Smooth muscle cell (in vitro differentiated cells): ENCODE results near the gene EVX1. TPM values are rescaled to one million over a fixed set of nuclear protein-coding genes. Genes with fewer than 3 reads are reported as not detected.

Experiments used
- DNase-seq: peaks from one replicate; lab custom pipeline; 2025; ENCODE audit not compliant: unreplicated experiment; lab: John Stamatoyannopoulos, UW
- H2AFZ ChIP-seq: fragments of 200-600 bp; sonication (generic); 2 replicates; pipeline ENCODE4 v1.6.0; 2016; ENCODE audit warnings: antibody characterized with exemption, low read depth, mild to moderate bottlenecking
- H3F3A ChIP-seq: fragments of 200-600 bp; sonication (generic); 2 replicates; pipeline ENCODE4 v1.6.0; 2017; ENCODE audit warnings: antibody characterized with exemption, low read depth
- H3K27ac ChIP-seq: fragments of 200-600 bp; sonication (generic); 2 replicates; pipeline ENCODE4 v1.5.1; 2016; ENCODE audit warnings: low read depth, mild to moderate bottlenecking
- H3K27me3 ChIP-seq: fragments of 200-600 bp; sonication (generic); 2 replicates; pipeline ENCODE4 v1.6.1; 2016; ENCODE audit warnings: low read depth, mild to moderate bottlenecking
- H3K36me3 ChIP-seq: fragments of 200-600 bp; sonication (generic); 2 replicates; pipeline ENCODE4 v1.5.1; 2016; ENCODE audit warnings: low read depth
- H3K4me1 ChIP-seq: fragments of 200-600 bp; sonication (generic); 2 replicates; pipeline ENCODE4 v1.5.1; 2016; ENCODE audit warnings: low read depth
- H3K4me2 ChIP-seq: fragments of 200-600 bp; sonication (generic); 2 replicates; pipeline ENCODE4 v1.6.0; 2016; ENCODE audit warnings: mild to moderate bottlenecking
- H3K4me3 ChIP-seq: fragments of 200-600 bp; sonication (generic); 2 replicates; pipeline ENCODE4 v1.5.1; 2016; ENCODE audit warnings: mild to moderate bottlenecking
- H3K79me2 ChIP-seq: fragments of 200-600 bp; sonication (generic); 2 replicates; pipeline ENCODE4 v1.6.0; 2016; ENCODE audit warnings: low read depth, mild to moderate bottlenecking
- H3K9ac ChIP-seq: fragments of 200-600 bp; sonication (generic); 2 replicates; pipeline ENCODE4 v1.6.0; 2016; ENCODE audit warnings: low read depth
- H3K9me3 ChIP-seq: fragments of 200-600 bp; sonication (generic); replicated peaks from 2 replicates; pipeline ENCODE4 v1.5.1; 2016; ENCODE audit warnings: low read depth
- H4K20me1 ChIP-seq: fragments of 200-600 bp; sonication (generic); 2 replicates; pipeline ENCODE4 v1.6.0; 2016; ENCODE audit warnings: low read depth
- WGBS: methylation state at CpG from one replicate; pipeline ENCODE4 v1.1.7; 2016; ENCODE audit warnings: low lambda C conversion rate; 5-methylcytosine and 5-hydroxymethylcytosine counted together
- polyA plus RNA-seq: library from polyadenylated mRNA; unstranded; fragments of >200 nt; fragmentation: Nextera tagmentation; extraction: Ambion mirVana; gene quantifications from 2 replicates; pipeline ENCODE4 v1.2.1, GENCODE V29; 2016
- total RNA-seq: library from RNA; depleted of rRNA; stranded (reverse); fragments of >200 nt; gene quantifications from 2 replicates; pipeline ENCODE4 v1.2.3, GENCODE V29; 2014
- TF ChIP-seq, protein P1 (sequence below): fragments of 200-600 bp; sonication (generic); IDR thresholded peaks from 2 replicates; pipeline ENCODE4 v1.5.1; 2017; ENCODE audit warnings: borderline replicate concordance, mild to moderate bottlenecking, antibody characterized with exemption; ENCODE audit not compliant: insufficient read depth, poor library complexity, severe bottlenecking

The EVX1 gene
- total and polyA plus RNA-seq, 2 experiments from 2014 or later: 0.36 to 2.0 TPM

DNA sequence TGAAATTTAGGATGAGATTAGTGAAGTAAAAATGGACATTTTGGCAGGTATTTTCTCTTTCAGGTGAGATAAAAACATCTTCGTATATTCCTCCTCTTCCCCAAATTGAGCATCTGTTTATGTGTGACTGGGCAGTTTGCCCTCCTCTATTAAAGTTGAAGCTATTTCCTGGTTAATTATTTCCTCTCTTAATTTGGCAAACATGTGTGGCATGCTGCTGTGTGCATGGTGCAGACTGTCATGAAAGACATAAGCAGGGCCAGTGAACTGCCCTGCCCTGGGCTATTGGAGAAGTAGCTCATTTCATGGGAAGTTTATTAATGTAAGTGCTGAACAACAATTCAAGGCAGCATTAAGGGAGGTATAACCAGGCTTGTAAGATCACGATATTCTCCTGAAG is 52.6 kb downstream of the EVX1 start:
- no peak overlapping the region for H3K9ac ChIP-seq
- peaks cover 3% of the 10 kb centered on the region for H3F3A ChIP-seq
- TF ChIP-seq, protein P1, sequence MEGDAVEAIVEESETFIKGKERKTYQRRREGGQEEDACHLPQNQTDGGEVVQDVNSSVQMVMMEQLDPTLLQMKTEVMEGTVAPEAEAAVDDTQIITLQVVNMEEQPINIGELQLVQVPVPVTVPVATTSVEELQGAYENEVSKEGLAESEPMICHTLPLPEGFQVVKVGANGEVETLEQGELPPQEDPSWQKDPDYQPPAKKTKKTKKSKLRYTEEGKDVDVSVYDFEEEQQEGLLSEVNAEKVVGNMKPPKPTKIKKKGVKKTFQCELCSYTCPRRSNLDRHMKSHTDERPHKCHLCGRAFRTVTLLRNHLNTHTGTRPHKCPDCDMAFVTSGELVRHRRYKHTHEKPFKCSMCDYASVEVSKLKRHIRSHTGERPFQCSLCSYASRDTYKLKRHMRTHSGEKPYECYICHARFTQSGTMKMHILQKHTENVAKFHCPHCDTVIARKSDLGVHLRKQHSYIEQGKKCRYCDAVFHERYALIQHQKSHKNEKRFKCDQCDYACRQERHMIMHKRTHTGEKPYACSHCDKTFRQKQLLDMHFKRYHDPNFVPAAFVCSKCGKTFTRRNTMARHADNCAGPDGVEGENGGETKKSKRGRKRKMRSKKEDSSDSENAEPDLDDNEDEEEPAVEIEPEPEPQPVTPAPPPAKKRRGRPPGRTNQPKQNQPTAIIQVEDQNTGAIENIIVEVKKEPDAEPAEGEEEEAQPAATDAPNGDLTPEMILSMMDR: no peak
- H3K4me1 ChIP-seq: no peaks in the 10 kb centered on the region
- H2AFZ ChIP-seq: no peak overlapping the region
- no peak overlapping the region for H3K4me3 ChIP-seq
- H3K79me2 ChIP-seq: no peaks in the 10 kb centered on the region
- DNase-seq: no peak
- no peak overlapping the region for H3K27ac ChIP-seq
- no peaks in the 10 kb centered on the region for H3K27me3 ChIP-seq
- H4K20me1 ChIP-seq: no peaks in the 10 kb centered on the region
- no peaks in the 10 kb centered on the region for H3K9me3 ChIP-seq
- H3K4me2 ChIP-seq: no peak overlapping the region
- no peaks in the 10 kb centered on the region for H3K36me3 ChIP-seq
- WGBS: 91% methylated on average over 2 of the region's 2 CpGs

DNA sequence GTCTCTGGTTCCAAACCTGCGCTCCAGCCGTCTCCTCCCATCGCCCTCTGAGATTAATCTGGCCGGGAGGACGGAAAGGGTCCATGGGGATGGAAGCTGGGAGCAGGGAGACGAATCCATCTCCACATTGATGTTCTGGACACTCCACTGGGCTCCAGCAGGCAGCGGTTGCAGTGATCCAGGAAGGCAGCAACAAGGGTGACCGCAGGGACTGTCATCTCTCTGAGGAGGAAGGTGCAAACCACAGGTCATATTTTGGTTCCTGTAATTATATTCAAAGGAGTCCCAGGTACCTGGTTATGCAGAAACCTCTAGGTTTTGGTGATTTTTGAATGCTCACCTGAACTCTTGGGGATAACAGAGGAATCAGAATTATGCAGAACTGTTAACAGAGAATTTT is 54.8 kb downstream of the EVX1 start:
- H3K4me1 ChIP-seq: no peaks in the 10 kb centered on the region
- TF ChIP-seq, protein P1: no peak
- 89% methylated on average over 8 of the region's 8 CpGs for WGBS
- no peak for DNase-seq
- H3K79me2 ChIP-seq: no peaks in the 10 kb centered on the region
- no peak overlapping the region for H2AFZ ChIP-seq
- no peak overlapping the region for H3K4me2 ChIP-seq
- H3K4me3 ChIP-seq: no peak overlapping the region
- peaks cover 3% of the 10 kb centered on the region for H3F3A ChIP-seq
- H3K9me3 ChIP-seq: no peaks in the 10 kb centered on the region
- H3K27ac ChIP-seq: no peak overlapping the region
- no peaks in the 10 kb centered on the region for H3K36me3 ChIP-seq
- H4K20me1 ChIP-seq: no peaks in the 10 kb centered on the region
- no peaks in the 10 kb centered on the region for H3K27me3 ChIP-seq
- H3K9ac ChIP-seq: no peak overlapping the region

Other genes starting within 250 kb of the EVX1 start
- gene HOXA1, start 146.8 kb upstream of the EVX1 start, total RNA-seq: 0.40 TPM in 1 of 2 replicates, not detected in the other
- not detected in 2 replicates for gene HOXA1, start 146.8 kb upstream of the EVX1 start, polyA plus RNA-seq
- not detected in 2 replicates for gene HOXA2, start 140.1 kb upstream of the EVX1 start, total RNA-seq
- gene HOXA2, start 140.1 kb upstream of the EVX1 start, polyA plus RNA-seq: not detected in 2 replicates
- gene HOXA4, start 112.0 kb upstream of the EVX1 start, total RNA-seq: 1.4 TPM in 1 of 2 replicates, not detected in the other
- gene HOXA4, start 112.0 kb upstream of the EVX1 start, polyA plus RNA-seq: 0.22 TPM in 1 of 2 replicates, not detected in the other
- 0.67 and 2.1 TPM in 2 replicates for gene HOXA5, start 99.1 kb upstream of the EVX1 start, total RNA-seq
- gene HOXA5, start 99.1 kb upstream of the EVX1 start, polyA plus RNA-seq: 0.11 and 0.98 TPM in 2 replicates
- 0.58 TPM in 1 of 2 replicates, not detected in the other for gene HOXA6, start 95.0 kb upstream of the EVX1 start, total RNA-seq
- 0.56 TPM in 1 of 2 replicates, not detected in the other for gene HOXA6, start 95.0 kb upstream of the EVX1 start, polyA plus RNA-seq
- gene HOXA3, start 90.2 kb upstream of the EVX1 start, total RNA-seq: 0.13 TPM in 1 of 2 replicates, not detected in the other
- gene HOXA3, start 90.2 kb upstream of the EVX1 start, polyA plus RNA-seq: 0.31 and 0.83 TPM in 2 replicates
- gene HOXA7, start 86.1 kb upstream of the EVX1 start, total RNA-seq: 0.72 TPM in 1 of 2 replicates, not detected in the other
- gene HOXA7, start 86.1 kb upstream of the EVX1 start, polyA plus RNA-seq: 1.2 and 1.6 TPM in 2 replicates
- gene HOXA9, start 77.3 kb upstream of the EVX1 start, total RNA-seq: 22.9 and 35.8 TPM in 2 replicates
- gene HOXA9, start 77.3 kb upstream of the EVX1 start, polyA plus RNA-seq: 12.6 and 19.2 TPM in 2 replicates
- gene HOXA10, start 68.5 kb upstream of the EVX1 start, total RNA-seq: 35.7 and 53.6 TPM in 2 replicates
- 37.6 and 39.4 TPM in 2 replicates for gene HOXA10, start 68.5 kb upstream of the EVX1 start, polyA plus RNA-seq
- 18.2 and 20.3 TPM in 2 replicates for gene HOXA11, start 57.6 kb upstream of the EVX1 start, total RNA-seq
- 25.2 and 27.7 TPM in 2 replicates for gene HOXA11, start 57.6 kb upstream of the EVX1 start, polyA plus RNA-seq
- 14.2 and 21.6 TPM in 2 replicates for gene HOXA13, start 42.7 kb upstream of the EVX1 start, total RNA-seq
- 6.2 and 10.0 TPM in 2 replicates for gene HOXA13, start 42.7 kb upstream of the EVX1 start, polyA plus RNA-seq